Neural crest cell (in vitro differentiated cells): ENCODE results near the gene PERCC1. TPM values are rescaled to one million over a fixed set of nuclear protein-coding genes. Genes with fewer than 3 reads are reported as not detected.

Experiments used
- DNase-seq: peaks from one replicate; pipeline ENCODE4 v3.0.0; 2021; ENCODE audit warnings: low read depth, mixed read lengths, low spot score
- H3K27ac Mint-ChIP-seq: one replicate; pipeline ENCODE4 v1.8.0; 2021; ENCODE audit warnings: mild to moderate bottlenecking, mixed read lengths; ENCODE audit not compliant: unreplicated experiment
- H3K27me3 Mint-ChIP-seq: 2 replicates; pipeline ENCODE4 v1.8.0; 2021; ENCODE audit warnings: low read depth, mild to moderate bottlenecking, mixed read lengths
- H3K36me3 Mint-ChIP-seq: 2 replicates; pipeline ENCODE4 v1.8.0; 2021; ENCODE audit warnings: low read depth, mild to moderate bottlenecking, mixed read lengths
- H3K4me1 Mint-ChIP-seq: 2 replicates; pipeline ENCODE4 v1.8.0; 2021; ENCODE audit warnings: mixed read lengths
- H3K4me3 Mint-ChIP-seq: one replicate; pipeline ENCODE4 v1.8.0; 2021; ENCODE audit warnings: mild to moderate bottlenecking, mixed read lengths
- H3K9me3 Mint-ChIP-seq: 2 replicates; pipeline ENCODE4 v1.8.0; 2021; ENCODE audit warnings: mixed read lengths
- CTCF ChIP-seq: fragments of 200-600 bp; sonication (generic); conservative IDR thresholded peaks from 2 replicates; pipeline ENCODE4 v1.5.0; 2021; ENCODE audit warnings: antibody characterized with exemption, mild to moderate bottlenecking
- total RNA-seq: library from RNA; stranded (reverse); gene quantifications from 2 replicates; pipeline ENCODE4 v1.2.1, GENCODE V29; 2021

The PERCC1 gene
- total RNA-seq, 1 donor from 2014 or later, result not detected

DNA sequence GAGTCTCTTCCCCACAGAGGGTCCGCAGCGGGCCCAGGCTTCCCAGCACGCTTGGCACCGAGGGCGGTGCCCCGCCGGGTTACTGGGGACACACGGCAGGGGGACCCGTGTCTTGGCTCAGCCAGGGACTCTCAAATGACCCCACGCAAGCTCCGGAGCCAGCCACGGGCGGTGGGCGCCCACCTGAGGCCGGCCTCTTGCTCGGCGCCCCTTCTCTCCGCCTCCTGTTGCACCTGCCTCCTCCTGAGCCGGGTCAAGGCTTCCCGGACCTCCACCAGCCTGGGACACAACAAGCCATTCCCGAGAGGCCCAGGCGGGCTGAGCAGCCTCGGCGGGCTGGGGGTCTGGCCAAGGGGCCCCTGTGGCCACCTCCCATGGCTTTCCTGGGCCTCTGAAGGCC is 11.8 kb downstream of the PERCC1 start:
- Mint-ChIP-seq H3K36me3 (no peaks in the 10 kb centered on the region), H3K27ac (no peak overlapping the region), H3K27me3 (no peaks in the 10 kb centered on the region), H3K4me3 (no peak overlapping the region), H3K4me1 (no peaks in the 10 kb centered on the region), H3K9me3 (no peaks in the 10 kb centered on the region)
- no peak for DNase-seq
- no peak for TF ChIP-seq CTCF

DNA sequence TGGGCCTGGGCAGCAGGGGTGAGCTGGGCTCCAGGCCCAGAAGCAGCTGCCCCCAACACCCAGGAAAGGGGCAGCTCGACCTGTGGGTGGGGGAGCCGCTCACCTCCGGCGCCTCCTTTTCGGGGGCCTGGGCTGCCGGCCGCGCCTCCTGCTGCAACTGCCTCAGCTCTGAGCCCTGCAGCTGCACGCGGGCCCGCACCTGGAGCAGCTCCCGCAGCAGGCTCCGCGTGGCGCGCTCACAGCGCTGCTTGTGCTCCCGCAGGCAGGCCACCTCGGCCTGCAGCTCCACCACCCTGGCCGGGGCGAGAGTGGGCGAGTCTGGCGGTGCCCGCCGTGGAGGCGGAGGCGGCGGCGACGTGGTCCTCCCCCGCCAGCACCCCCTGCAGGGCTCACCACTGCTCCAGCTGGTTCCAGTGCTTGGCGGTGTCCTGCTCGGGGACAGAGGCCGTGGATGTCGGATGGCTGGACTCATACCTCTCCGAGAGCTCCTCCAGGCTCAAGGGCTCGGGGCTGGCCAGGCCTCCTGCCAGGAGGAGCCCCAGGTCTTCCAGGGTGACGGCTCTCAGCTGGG is 12.6 kb downstream of the PERCC1 start:
- no peak overlapping the region for H3K27ac Mint-ChIP-seq
- no peaks in the 10 kb centered on the region for H3K27me3 Mint-ChIP-seq
- H3K9me3 Mint-ChIP-seq, result no peaks in the 10 kb centered on the region
- no peak for DNase-seq
- H3K4me1 Mint-ChIP-seq, result no peaks in the 10 kb centered on the region
- TF ChIP-seq CTCF, result no peak
- no peak overlapping the region for H3K4me3 Mint-ChIP-seq
- no peaks in the 10 kb centered on the region for H3K36me3 Mint-ChIP-seq

DNA sequence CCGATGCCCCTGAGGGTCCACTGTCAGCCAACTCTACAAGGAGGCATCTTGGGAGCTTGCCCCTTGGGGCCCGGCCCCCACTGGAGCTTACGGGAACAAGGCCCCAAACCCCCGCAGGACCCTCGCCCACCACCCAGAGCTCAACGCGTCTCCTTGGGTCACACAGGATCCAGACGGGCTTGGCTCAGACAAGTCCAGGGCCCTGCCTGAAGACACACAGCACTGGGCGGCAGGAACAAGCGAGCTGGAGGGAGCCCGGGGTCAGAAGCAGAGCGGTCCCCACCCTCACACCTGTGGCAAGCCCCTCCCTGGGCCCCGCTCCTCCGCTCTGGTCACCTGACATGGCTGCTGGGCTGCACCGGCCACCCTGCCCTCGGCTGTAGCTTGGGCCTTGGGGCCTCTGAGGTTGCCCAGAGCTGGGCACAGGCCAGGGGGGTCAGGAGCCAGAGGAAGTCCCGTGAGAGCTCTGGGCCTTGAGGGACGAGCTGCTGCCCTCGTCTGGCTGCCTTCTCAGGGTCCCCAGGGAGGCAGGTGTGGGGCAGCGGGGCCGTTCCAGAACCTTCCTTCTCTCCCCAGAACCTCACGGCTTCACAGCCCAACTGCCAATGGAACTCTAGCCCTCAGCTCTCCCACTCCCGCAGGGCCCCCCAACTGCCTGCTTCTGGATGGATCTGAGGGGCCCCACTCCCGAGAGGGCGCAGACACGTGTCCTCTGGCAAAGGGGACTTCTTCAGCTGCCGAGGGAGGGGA is 13.3 kb downstream of the PERCC1 start, which contains the start of gene CCDC154:
Gene CCDC154 (minus strand): TSS at position 577 of the 750 bp plus-strand sequence. CDS start 234 bp downstream, at position 343.
- Mint-ChIP-seq H3K9me3 (no peaks in the 10 kb centered on the region), H3K36me3 (no peaks in the 10 kb centered on the region), H3K4me1 (no peaks in the 10 kb centered on the region), H3K27ac (no peak within 1 kb of the TSS), H3K27me3 (no peaks in the 10 kb centered on the region), H3K4me3 (no peak within 1 kb of the TSS)
- DNase-seq, result no peak
- no peak for TF ChIP-seq CTCF

- H3K27ac Mint-ChIP-seq, result no peak overlapping the region
- H3K27me3 Mint-ChIP-seq, result no peaks in the 10 kb centered on the region
- DNase-seq, result no peak
- no peaks in the 10 kb centered on the region for H3K9me3 Mint-ChIP-seq
- H3K36me3 Mint-ChIP-seq, result no peaks in the 10 kb centered on the region
- no peak overlapping the region for H3K4me3 Mint-ChIP-seq
- no peak for TF ChIP-seq CTCF
- no peaks in the 10 kb centered on the region for H3K4me1 Mint-ChIP-seq
Measured at GRCh38 chr16:1444730-1445517, 14.0 kb downstream of the PERCC1 start.

DNA sequence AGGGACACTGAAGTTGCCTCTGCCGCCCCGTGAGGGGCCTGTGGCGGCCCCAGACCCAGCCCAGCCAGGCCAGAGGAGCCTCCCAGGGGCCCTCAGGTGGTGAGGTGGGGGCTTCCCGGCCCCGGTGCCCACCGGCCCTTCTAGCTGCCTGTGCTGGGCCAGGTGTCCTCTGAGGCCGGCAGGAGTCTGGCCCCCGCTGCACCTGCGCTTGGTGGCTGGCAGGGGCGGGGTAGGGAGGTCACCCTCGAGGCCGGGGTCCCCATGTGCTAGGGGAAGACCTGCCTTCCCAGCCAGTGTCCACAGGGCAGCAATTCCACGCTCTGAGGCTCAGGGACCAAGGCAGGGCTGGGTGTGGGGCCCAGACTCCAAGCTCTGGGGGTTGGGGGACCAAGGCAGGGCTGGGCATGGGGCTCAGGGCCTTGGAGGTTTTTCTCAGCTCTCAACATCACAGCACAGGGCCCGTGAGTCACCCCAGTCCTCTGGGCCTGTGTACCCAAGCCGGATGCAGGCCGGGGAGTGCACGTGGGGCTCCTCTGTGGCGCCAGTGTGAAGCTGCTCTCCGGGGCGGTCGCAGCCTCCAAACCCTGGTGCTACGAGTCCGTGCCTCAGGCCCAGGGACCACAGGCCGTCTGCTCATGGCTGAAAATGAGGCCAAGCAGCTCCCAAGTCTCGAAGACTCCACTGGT is 14.8 kb downstream of the PERCC1 start:
- no peak for DNase-seq
- no peak overlapping the region for H3K4me3 Mint-ChIP-seq
- H3K9me3 Mint-ChIP-seq, result no peaks in the 10 kb centered on the region
- no peaks in the 10 kb centered on the region for H3K27me3 Mint-ChIP-seq
- no peaks in the 10 kb centered on the region for H3K36me3 Mint-ChIP-seq
- no peaks in the 10 kb centered on the region for H3K4me1 Mint-ChIP-seq
- H3K27ac Mint-ChIP-seq, result no peak overlapping the region
- no peak for TF ChIP-seq CTCF
